Uterus (tissue), 4 donors: ENCODE data around the gene MPP1. TPM values are rescaled to one million over a fixed set of nuclear protein-coding genes. Genes with fewer than 3 reads are reported as not detected.
"Not testable (repeated sequence)": the region's sequence is repeated elsewhere in the genome, so short reads cannot be mapped to it uniquely, and the experiment has no call there.

Experiments
- DNase-seq, 2 donors: peaks; one replicate each; pipeline ENCODE4 v3.0.0-alpha.2; 2019 to 2020
- H3K27ac ChIP-seq, 2 donors: fragments of 200-600 bp; sonication (generic); 1 replicate in 1 of 2; 2 replicates in 1 of 2; pipeline ENCODE4 v1.5.1; 2016 to 2018
- H3K27me3 ChIP-seq, 2 donors: fragments of 200-600 bp; sonication (generic); one replicate each; pipeline ENCODE4 v1.5.1; 2018 to 2019; ENCODE audit warnings: control low read depth in 1 of 2
- H3K36me3 ChIP-seq, 2 donors: fragments of 200-600 bp; sonication (generic); one replicate each; pipeline ENCODE4 v1.5.1; 2019; ENCODE audit warnings: control low read depth in 1 of 2
- H3K4me1 ChIP-seq, 2 donors: fragments of 200-600 bp; sonication (generic); one replicate each; pipeline ENCODE4 v1.5.1; 2018 to 2019; ENCODE audit warnings: control low read depth in 1 of 2
- H3K4me3 ChIP-seq, 2 donors: fragments of 200-600 bp; sonication (generic); 1 replicate in 1 of 2; 2 replicates in 1 of 2; pipeline ENCODE4 v1.5.1; 2018 to 2019; ENCODE audit warnings: mild to moderate bottlenecking in 1 of 2
- H3K9me3 ChIP-seq, 2 donors: fragments of 200-600 bp; sonication (generic); one replicate each; pipeline ENCODE4 v1.5.1; 2019; ENCODE audit warnings: control low read depth in 1 of 2
- POLR2A ChIP-seq, 2 donors: fragments of 450-650 bp; IDR thresholded peaks; one replicate each; pipeline ENCODE4 v1.6.1; 2016; ENCODE audit warnings: antibody characterized with exemption in 2 of 2, mild to moderate bottlenecking in 1 of 2, moderate library complexity in 1 of 2
- intact Hi-C: fragments of 100-400 bp; cut with DNase I; formaldehyde crosslinking; loops from one replicate; pipeline ENCODE4 v1.15.1; 2023; ENCODE audit warnings: low total_unique reads
- total RNA-seq, 4 donors: library from RNA; depleted of rRNA in 3 of 4; stranded (reverse); fragments of >200 nt in 3 of 4; gene quantifications; one replicate each; pipeline versions ENCODE4 v1.1.0 to v1.2.4, GENCODE V29; 2014 to 2023
- TF ChIP-seq, protein P1 (sequence below), 4 experiments: fragments of 200-600 bp in 2 of 4; fragments of 450-650 bp in 2 of 4; sonication (generic) in 2 of 4; IDR thresholded peaks; one replicate each; pipeline ENCODE4 v1.5.1; 2016 to 2019; ENCODE audit warnings: antibody characterized with exemption in 4 of 4, mild to moderate bottlenecking in 2 of 4, moderate library complexity in 1 of 4
- donor health status: DM: yes; HTN: yes; CAD: no.

The MPP1 gene
- total RNA-seq, 4 donors from 2014 or later: 8.5 to 31.0 (median 20.4) TPM

DNA sequence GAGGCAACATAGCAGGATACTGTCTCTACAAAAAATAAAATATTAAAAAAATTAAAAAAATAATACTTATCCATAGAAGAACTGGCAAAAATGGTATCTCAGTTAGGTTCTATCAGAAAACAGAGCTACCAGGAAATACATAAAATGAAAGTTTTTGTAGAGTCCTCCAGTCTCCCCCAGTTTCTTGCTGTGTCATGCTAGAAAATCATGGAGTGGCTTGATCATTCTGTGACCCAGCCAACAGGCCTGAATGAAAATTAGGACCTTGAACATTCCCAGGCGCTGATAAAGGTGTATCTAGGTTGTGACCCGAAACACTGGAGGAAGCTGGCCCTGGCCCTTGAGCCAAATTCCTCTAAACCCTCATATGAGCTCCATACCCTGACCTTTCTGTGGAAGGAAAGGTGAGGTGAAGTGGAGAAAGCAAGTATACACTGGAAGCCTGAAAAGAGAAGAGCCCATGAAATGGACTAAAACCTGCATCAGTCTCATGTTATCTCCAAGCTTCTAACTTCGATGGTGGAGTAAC, 28.5 kb upstream of the MPP1 start:
- intact Hi-C loops: no loop called here
- no peak for TF ChIP-seq POLR2A (IDR thresholded peaks at IDR 0.05)
- TF ChIP-seq, protein P1, sequence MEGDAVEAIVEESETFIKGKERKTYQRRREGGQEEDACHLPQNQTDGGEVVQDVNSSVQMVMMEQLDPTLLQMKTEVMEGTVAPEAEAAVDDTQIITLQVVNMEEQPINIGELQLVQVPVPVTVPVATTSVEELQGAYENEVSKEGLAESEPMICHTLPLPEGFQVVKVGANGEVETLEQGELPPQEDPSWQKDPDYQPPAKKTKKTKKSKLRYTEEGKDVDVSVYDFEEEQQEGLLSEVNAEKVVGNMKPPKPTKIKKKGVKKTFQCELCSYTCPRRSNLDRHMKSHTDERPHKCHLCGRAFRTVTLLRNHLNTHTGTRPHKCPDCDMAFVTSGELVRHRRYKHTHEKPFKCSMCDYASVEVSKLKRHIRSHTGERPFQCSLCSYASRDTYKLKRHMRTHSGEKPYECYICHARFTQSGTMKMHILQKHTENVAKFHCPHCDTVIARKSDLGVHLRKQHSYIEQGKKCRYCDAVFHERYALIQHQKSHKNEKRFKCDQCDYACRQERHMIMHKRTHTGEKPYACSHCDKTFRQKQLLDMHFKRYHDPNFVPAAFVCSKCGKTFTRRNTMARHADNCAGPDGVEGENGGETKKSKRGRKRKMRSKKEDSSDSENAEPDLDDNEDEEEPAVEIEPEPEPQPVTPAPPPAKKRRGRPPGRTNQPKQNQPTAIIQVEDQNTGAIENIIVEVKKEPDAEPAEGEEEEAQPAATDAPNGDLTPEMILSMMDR (IDR thresholded peaks at IDR 0.05): no peak
- no peaks in the 10 kb centered on the region for H3K4me1 ChIP-seq

DNA sequence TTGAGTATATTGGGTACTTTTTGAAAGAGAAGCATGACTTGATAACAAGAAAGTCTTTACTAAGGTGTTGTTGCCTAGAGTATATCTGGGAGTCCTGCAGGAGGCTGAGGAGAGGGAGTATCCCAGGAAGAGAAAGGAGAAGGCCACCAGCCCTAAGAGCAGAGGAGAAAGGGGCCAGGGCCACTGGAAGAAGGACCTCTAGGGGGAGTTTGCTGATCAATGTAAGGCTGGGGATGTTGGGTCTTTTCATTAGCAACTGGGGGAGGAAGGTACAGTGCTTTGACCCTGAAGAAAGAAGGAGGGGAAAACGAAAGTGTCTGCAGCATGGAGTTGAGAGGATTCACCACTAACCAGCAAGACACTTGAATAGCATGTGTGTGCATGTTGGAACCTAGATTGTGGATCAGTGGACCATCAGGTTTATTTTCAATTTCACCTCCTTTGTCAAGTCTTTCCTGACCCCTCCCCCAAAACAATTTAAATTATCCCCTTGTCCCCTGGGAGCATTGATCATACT, 24.7 kb upstream of the MPP1 start:
- no peaks in the 10 kb centered on the region for H3K27me3 ChIP-seq
- no peak for DNase-seq
- H3K9me3 ChIP-seq: no peaks in the 10 kb centered on the region
- no peaks in the 10 kb centered on the region for H3K4me1 ChIP-seq
- intact Hi-C loops: no loop called here
- no peak overlapping the region for H3K27ac ChIP-seq
- H3K36me3 ChIP-seq: no peaks in the 10 kb centered on the region
- TF ChIP-seq POLR2A (IDR thresholded peaks at IDR 0.05): no peak
- TF ChIP-seq, protein P1 (IDR thresholded peaks at IDR 0.05): no peak
- H3K4me3 ChIP-seq: no peak overlapping the region

More for the DNA sequence above, 28.5 kb upstream of the MPP1 start:
- no peaks in the 10 kb centered on the region for H3K9me3 ChIP-seq
- H3K27ac ChIP-seq: no peak overlapping the region
- no peak overlapping the region for H3K4me3 ChIP-seq
- no peak for DNase-seq
- no peaks in the 10 kb centered on the region for H3K27me3 ChIP-seq
- H3K36me3 ChIP-seq: no peaks in the 10 kb centered on the region

DNA sequence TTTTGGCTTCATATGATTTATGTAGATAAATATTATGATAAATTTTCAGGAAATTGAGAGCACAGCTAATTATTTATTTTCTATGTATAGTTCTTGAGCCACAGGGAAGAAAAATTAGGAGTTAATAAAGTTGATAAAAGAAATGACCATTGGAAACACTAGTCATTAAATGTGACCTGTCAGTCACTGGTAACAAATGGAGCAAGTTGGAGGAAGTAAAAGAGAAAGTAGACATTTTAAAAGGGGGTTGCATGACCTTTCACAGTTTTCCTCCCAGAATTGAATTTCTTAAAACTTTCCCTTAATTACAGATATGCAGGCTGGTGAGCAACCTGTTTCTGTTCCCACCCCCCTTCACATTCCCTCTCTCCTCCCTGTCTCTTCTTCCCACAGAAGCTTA, 23.8 kb upstream of the MPP1 start:
- no peaks in the 10 kb centered on the region for H3K36me3 ChIP-seq
- no peaks in the 10 kb centered on the region for H3K9me3 ChIP-seq
- no peak overlapping the region for H3K27ac ChIP-seq
- no peaks in the 10 kb centered on the region for H3K4me1 ChIP-seq
- no peak for DNase-seq
- no peaks in the 10 kb centered on the region for H3K27me3 ChIP-seq
- H3K4me3 ChIP-seq: no peak overlapping the region
- no peak for TF ChIP-seq POLR2A (IDR thresholded peaks at IDR 0.05)
- intact Hi-C loops: no loop called here

DNA sequence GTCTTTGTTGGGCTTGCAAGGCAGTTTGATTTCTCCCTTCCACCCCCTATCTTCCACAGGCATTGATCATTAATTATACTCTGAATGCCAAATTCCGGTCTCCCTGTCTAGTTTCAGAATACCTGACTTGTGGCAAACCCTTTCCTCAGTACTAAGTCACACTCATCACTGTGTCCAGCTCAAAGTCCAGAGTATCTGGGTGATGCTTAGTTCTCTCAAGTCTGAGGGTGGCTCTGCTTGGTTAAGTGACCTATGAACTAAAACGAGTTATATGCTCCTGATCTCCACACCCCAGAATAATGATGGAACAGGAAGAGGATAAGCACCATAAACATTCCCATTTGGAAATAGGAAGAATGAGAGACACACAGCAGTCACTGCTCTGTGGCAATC, 22.7 kb upstream of the MPP1 start:
- no peaks in the 10 kb centered on the region for H3K9me3 ChIP-seq
- H3K27me3 ChIP-seq: no peaks in the 10 kb centered on the region
- TF ChIP-seq, protein P1 (IDR thresholded peaks at IDR 0.05): no peak
- no peak for TF ChIP-seq POLR2A (IDR thresholded peaks at IDR 0.05)
- DNase-seq: no peak
- no peak overlapping the region for H3K4me3 ChIP-seq
- intact Hi-C loops: no loop called here
- no peak overlapping the region for H3K27ac ChIP-seq
- no peaks in the 10 kb centered on the region for H3K36me3 ChIP-seq
- H3K4me1 ChIP-seq: no peaks in the 10 kb centered on the region

DNA sequence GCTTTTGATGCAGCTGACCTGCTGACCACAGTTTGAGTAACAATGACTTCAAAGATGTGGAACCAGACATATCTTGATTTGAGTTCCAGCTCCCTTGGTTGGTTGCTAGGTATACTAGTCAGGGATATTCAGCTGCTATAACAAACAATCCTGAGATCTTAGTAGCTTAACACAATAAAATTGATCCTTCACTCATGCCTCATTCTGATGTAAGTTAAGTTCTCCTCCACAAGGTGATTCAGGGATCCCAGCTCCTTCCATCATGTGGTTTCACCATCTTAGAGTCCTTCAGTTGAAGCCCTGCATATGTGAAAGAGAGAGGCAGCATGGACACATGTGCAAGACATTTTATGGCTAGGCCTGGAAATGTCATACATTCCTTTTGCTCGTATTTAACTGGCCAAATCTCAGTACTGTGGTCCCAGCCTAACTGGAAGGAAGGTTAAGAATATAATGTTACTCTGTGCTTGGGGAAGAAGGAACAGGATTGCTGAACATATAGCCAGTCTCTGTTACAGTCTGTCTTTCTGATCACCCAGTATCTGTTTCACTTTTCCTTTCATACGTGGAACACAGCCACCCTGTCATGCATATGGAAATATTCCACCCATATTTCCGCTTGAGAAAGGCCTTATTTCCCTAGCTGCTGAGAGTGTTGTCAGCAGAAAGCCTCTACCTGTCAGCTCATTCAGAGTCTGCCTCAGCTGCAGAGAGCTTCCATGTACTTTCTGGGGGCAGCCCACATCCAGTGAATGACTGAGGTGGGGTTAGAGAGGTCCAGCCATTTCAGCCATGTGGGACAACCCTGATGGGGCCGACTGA, 22.1 kb upstream of the MPP1 start:
- H3K27me3 ChIP-seq: no peaks in the 10 kb centered on the region
- no peak overlapping the region for H3K4me3 ChIP-seq
- H3K36me3 ChIP-seq: no peaks in the 10 kb centered on the region
- DNase-seq: no peak
- no peaks in the 10 kb centered on the region for H3K4me1 ChIP-seq
- no peak overlapping the region for H3K27ac ChIP-seq
- H3K9me3 ChIP-seq: no peaks in the 10 kb centered on the region
- intact Hi-C loops: no loop called here
- TF ChIP-seq, protein P1 (IDR thresholded peaks at IDR 0.05): no peak
- no peak for TF ChIP-seq POLR2A (IDR thresholded peaks at IDR 0.05)

DNA sequence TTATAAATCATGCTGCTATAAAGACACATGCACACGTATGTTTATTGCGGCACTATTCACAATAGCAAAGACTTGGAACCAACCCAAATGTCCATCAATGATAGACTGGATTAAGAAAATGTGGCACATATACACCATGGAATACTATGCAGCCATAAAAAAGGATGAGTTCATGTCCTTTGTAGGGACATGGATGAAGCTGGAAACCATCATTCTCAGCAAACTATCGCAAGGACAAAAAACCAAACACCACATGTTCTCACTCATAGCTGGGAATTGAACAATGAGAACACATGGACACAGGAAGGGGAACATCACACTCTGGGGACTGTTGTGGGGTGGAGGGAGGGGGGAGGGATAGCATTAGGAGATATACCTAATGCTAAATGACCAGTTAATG, 20.3 kb upstream of the MPP1 start:
- H3K36me3 ChIP-seq, intact Hi-C loops, DNase-seq, H3K27me3 ChIP-seq, H3K9me3 ChIP-seq, H3K4me1 ChIP-seq, H3K27ac ChIP-seq, H3K4me3 ChIP-seq: not testable (repeated sequence)
